IPS-20b (cell line): ENCODE results near the gene TEK.
A peak's percentile ranks its signal among the peaks of the same experiment; 100 is the strongest.

Experiments used
- H3K27ac ChIP-seq: one replicate; pipeline ENCODE4 v1.5.1; 2013; ENCODE audit warnings: low read length
- H3K27me3 ChIP-seq: 2 replicates; pipeline ENCODE4 v1.6.1; 2013; ENCODE audit warnings: mild to moderate bottlenecking, low read length, inconsistent platforms; ENCODE audit not compliant: insufficient read depth
- H3K36me3 ChIP-seq: 2 replicates; pipeline ENCODE4 v1.6.1; 2013; ENCODE audit warnings: low read depth, mild to moderate bottlenecking, inconsistent platforms, low read length, moderate library complexity; ENCODE audit not compliant: insufficient read depth
- H3K4me1 ChIP-seq: 2 replicates; pipeline ENCODE4 v1.6.1; 2013; ENCODE audit warnings: mild to moderate bottlenecking, control low read depth, inconsistent platforms, low read length, moderate library complexity; ENCODE audit not compliant: insufficient read depth
- H3K4me3 ChIP-seq: 2 replicates; pipeline ENCODE4 v1.5.1; 2013; ENCODE audit warnings: mild to moderate bottlenecking, low read length, inconsistent platforms
- H3K9ac ChIP-seq: 2 replicates; pipeline ENCODE4 v1.6.1; 2013; ENCODE audit warnings: low read depth, mild to moderate bottlenecking, inconsistent platforms, low read length, moderate library complexity
- H3K9me3 ChIP-seq: 2 replicates; pipeline ENCODE4 v1.6.1; 2013; ENCODE audit warnings: mild to moderate bottlenecking, low read depth, low read length, inconsistent platforms; ENCODE audit not compliant: insufficient read depth

Gene TEK

DNA sequence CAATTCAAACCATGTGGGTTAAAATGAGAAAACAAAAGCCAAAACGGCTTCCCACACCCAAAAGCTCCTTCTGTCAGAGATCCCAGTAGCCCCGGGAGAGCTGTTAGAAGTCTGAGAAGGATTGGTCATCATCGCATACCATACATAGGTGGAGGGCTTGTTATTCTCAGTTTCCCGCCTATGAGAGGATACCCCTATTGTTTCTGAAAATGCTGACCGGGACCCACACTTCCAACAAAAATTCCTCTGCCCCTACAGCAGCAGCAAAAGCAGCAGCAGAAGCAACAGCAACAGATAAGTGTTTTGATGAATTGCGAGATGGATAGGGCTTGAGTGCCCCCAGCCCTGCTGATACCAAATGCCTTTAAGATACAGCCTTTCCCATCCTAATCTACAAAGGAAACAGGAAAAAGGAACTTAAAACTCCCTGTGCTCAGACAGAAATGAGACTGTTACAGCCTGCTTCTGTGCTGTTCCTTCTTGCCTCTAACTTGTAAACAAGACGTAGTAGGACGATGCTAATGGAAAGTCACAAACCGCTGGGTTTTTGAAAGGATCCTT is at the start of gene TEK:
Gene TEK, plus strand, starts transcription at position 245 of the 561 bp plus-strand sequence. CDS start 366 bp downstream, outside the sequence.
- Histone ChIP-seq H3K9ac (peak within 1 kb of the TSS; percentile 74), H3K9me3 (no peaks in the 10 kb centered on the region), H3K4me1 (peaks cover 17% of the 10 kb centered on the region; the same call in 1 of the 2 replicates), H3K4me3 (peak within 1 kb of the TSS; percentile 72), H3K27me3 (no peaks in the 10 kb centered on the region), H3K36me3 (no peaks in the 10 kb centered on the region), H3K27ac (no peak within 1 kb of the TSS)

DNA sequence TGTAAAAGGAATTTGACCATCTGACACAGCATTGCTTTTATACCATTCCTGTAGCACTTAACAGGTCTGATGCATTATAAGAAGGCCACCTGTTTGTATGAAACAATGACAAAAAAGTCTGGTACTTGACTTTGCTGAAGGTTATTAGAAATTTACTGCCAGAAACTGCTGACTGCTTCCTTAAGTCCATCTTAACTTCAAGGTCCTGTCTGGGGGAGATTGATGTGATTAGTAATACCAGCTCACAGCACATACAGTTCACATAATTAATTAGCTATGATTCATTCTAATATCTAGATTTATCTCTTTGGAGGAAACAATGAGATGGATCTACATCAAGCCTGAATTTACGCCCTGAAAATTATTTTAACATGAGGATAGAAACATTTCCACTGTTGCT is 49.6 kb upstream of the TEK start:
- Histone ChIP-seq H3K4me3 (no peak overlapping the region), H3K9me3 (no peaks in the 10 kb centered on the region)

DNA sequence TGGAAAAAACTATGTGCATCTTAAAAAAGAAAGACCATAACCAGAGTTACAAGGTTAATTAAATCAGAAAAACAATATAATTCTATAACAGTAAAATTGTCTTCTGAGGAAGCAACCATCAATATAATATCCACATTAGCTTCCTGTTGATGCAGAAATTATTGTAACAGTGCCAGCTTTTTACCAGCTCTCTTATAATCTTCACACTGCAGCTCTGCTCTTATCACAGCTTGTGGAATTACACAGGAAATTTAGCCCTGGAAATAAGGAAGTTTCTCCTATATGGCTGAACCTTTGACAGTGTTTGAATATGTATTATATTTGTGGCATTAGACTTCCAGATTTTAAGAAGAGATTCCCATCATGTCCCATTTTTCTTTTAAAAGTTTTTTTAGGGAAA is 49.1 kb upstream of the TEK start:
- H3K4me1 ChIP-seq = no peaks in the 10 kb centered on the region
- no peak overlapping the region for H3K27ac ChIP-seq
- no peaks in the 10 kb centered on the region for H3K9me3 ChIP-seq

More for the DNA sequence above, 49.6 kb upstream of the TEK start:
- Histone ChIP-seq H3K9ac (no peak overlapping the region), H3K27ac (no peak overlapping the region), H3K27me3 (no peaks in the 10 kb centered on the region), H3K4me1 (no peaks in the 10 kb centered on the region), H3K36me3 (no peaks in the 10 kb centered on the region)

DNA sequence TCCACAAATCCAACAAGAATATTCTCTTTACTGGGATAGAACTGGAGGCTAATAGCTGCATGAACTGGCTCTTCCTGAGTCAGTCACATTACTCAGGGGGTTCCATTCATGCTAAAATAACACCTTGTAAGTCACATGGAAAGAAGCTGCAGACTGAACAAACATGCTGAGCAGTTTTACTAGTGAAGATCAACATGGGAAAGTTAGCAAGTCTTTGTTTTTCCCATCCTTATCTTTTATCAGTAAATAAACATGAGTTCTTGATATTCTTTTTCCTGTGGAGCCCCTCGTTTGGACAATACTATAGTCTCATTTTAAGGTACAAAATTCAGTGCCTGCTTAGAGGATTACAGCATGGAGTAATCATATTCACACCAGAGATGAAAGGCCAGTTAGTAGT is 43.7 kb upstream of the TEK start:
- H3K9me3 ChIP-seq = no peaks in the 10 kb centered on the region
- H3K9ac ChIP-seq = no peak overlapping the region
- no peak overlapping the region for H3K4me3 ChIP-seq
- H3K27me3 ChIP-seq = no peaks in the 10 kb centered on the region
- no peaks in the 10 kb centered on the region for H3K4me1 ChIP-seq
- no peaks in the 10 kb centered on the region for H3K36me3 ChIP-seq
- no peak overlapping the region for H3K27ac ChIP-seq

More for the DNA sequence above, 49.1 kb upstream of the TEK start:
- H3K9ac ChIP-seq = no peak overlapping the region
- no peaks in the 10 kb centered on the region for H3K27me3 ChIP-seq
- H3K4me3 ChIP-seq = no peak overlapping the region
- no peaks in the 10 kb centered on the region for H3K36me3 ChIP-seq

DNA sequence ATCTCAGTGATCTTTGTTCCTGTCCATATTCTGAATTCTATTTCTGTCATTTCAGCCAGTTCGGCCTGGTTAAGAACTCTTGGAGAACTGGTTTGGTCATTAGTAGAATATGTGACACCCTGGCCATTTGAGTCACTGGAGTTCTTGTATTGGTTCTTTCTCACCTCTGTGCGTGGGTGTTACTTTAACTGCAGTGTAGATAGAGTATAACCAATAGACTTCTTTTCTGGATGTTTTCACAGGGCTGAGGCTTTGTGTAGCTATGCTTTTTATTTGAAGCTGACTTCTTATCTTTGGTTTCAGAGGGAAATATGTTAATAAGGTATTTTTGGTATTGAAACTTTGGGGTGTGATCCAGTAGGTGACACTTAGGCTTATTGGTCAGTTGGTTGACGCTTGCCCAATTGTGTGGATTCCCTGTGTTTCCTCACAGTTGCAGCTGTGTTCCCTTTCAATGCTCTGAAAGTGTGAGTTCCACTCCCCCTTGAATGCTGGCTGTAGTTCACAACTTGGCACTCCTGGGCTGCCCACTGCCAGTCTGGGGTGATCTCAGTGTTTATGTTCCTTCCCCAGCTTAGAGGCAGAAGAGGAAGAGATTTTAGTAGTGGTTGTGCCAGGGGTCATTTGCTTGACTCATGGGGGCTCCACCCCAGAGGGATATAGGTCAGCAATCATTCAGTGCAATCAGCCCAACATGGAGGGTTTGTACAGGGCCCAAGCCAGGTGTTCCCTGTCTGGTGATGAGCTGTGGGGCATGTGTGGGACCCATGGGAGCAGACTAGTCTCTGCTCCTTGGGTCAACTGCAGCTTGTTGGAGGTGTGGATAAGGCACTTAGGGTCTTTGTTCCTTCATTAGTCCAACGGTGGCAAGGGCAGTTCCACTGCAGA is 34.9 kb upstream of the TEK start:
- H3K9ac ChIP-seq = no peak overlapping the region
- H3K9me3 ChIP-seq = no peaks in the 10 kb centered on the region
- H3K4me1 ChIP-seq = 0 out of 2 replicates have a peak, but pooled peaks cover 3% of the 10 kb centered on the region
- H3K36me3 ChIP-seq = no peaks in the 10 kb centered on the region
- no peak overlapping the region for H3K4me3 ChIP-seq
- H3K27ac ChIP-seq = no peak overlapping the region
- no peaks in the 10 kb centered on the region for H3K27me3 ChIP-seq

DNA sequence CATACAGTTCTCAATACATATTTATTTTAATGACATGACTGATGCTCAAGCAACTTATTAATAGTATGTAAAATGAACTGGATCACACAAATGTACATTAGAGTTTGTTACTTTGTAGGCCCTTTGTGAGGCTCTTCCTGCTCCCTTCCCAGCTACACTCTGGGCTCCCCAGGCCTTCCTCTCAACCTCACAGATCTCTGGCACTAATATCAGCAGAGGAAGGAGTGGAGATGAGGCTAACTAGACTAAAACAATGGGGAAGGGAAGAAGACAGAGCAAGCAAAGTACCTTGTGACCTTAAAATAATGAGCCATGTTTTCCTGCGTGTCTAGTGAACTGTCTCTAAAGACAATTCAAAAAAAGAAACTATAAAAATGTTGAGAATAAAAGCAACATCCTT is 30.3 kb upstream of the TEK start:
- H3K4me3 ChIP-seq = no peak overlapping the region
- no peak overlapping the region for H3K9ac ChIP-seq
- H3K4me1 ChIP-seq = 0 out of 2 replicates have a peak, but pooled peaks cover under 1% of the 10 kb centered on the region
- no peaks in the 10 kb centered on the region for H3K9me3 ChIP-seq
- no peak overlapping the region for H3K27ac ChIP-seq
- H3K27me3 ChIP-seq = no peaks in the 10 kb centered on the region
- no peaks in the 10 kb centered on the region for H3K36me3 ChIP-seq

DNA sequence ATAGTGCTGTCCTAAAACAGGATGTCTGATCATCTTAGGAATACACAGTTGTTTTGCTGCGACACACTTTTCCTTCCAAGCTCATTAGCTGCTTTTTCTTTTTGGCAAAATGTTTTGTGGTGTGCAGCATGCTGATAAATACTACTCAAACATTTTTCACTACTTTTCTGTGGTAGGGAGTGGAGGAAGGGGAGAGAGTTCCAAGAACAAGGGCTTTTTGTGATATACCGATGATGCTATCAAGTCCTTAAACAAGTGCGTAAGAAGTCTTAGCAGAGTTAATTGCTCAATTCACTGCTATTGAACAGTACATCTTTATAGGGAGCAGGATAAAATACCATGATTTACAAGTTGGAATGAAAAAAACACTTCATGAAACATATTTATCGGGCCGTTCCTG is 23.6 kb upstream of the TEK start:
- Histone ChIP-seq H3K27me3 (no peaks in the 10 kb centered on the region), H3K9me3 (no peaks in the 10 kb centered on the region), H3K36me3 (no peaks in the 10 kb centered on the region)

DNA sequence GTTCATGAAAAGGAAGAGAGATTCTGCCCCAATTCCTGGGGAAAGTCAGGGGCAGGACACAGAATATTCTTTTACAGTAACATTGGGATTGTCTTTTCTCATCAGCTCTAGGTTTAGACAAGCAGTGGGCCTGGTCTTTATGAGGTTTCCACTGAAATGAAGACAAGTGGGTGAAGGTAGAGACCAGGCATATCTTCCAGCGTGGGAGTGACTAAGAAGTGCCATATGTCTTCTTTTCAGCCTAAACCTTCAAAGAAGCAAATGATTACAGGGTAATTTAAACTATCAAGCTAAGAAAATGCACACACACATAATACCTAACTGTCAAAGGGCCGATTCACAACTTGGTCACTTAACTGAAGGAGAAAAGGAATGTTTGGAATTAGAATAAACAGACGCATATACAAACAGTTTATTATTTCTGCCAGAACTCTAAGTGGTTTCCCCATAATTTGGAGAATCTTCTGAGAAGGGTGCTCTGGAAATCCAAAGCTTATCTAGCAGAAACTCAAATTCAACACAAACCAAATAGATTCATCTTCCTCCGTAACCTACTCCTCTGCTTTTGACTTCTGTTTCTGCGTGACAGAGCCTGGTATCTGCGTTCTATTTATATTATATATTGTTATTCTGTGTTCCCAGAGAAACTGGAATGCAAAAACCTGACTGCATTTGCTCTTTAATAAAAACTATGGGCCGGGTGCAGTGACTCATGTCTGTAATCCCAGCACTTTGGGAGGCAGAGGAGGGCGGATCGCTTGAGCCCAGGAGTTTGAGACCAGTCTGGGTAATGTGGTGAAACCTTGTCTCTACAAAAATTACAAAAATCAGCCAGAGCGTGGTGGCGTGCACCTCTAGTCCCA is 22.0 kb upstream of the TEK start:
- Histone ChIP-seq H3K4me3 (no peak overlapping the region), H3K9ac (no peak overlapping the region), H3K9me3 (no peaks in the 10 kb centered on the region), H3K4me1 (no peaks in the 10 kb centered on the region), H3K27me3 (no peaks in the 10 kb centered on the region), H3K36me3 (no peaks in the 10 kb centered on the region), H3K27ac (no peak overlapping the region)

More for the DNA sequence above, 23.6 kb upstream of the TEK start:
- no peaks in the 10 kb centered on the region for H3K4me1 ChIP-seq
- no peak overlapping the region for H3K4me3 ChIP-seq
- no peak overlapping the region for H3K27ac ChIP-seq
- H3K9ac ChIP-seq = no peak overlapping the region

DNA sequence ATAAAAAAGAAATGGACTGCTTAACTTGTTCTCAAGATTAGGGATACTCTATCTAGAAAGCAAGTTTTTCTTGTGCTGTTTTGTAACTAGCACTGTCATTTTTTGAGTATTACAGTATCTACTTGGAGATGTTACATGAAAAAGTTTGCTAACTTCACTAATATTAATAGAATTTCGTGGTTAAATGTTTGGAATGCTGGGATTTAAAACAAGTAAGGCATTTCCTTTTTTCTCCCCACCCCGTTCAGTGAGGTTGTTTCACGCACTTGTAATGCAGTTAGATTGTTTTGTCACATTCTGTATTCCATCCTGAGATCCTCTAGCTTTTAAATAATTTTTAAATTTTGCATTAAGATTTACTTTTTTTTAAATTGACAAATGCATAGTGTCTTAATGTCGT is 20.0 kb upstream of the TEK start:
- Histone ChIP-seq H3K36me3 (no peaks in the 10 kb centered on the region), H3K9me3 (no peaks in the 10 kb centered on the region), H3K27me3 (no peaks in the 10 kb centered on the region), H3K4me1 (no peaks in the 10 kb centered on the region), H3K27ac (no peak overlapping the region), H3K4me3 (no peak overlapping the region), H3K9ac (no peak overlapping the region)

DNA sequence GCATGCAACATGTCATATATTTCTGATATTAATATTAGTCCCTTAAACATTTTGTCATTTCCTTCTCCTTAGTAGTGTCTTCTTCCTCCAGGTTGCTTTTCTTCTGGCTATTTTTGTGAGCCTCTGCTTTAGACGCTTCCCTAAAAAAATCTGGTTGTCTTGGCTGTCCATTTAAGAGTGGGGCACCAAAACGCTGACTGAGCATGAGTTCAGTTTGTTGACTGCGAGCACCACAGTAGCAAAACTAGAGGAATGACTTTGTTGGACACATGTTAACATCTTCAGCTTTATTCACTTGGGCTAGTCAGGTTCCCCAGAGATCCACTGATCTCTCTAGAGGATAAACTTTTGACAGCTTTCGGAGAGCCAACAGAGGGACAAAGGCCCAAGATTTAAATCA is 19.3 kb upstream of the TEK start:
- no peak overlapping the region for H3K27ac ChIP-seq

DNA sequence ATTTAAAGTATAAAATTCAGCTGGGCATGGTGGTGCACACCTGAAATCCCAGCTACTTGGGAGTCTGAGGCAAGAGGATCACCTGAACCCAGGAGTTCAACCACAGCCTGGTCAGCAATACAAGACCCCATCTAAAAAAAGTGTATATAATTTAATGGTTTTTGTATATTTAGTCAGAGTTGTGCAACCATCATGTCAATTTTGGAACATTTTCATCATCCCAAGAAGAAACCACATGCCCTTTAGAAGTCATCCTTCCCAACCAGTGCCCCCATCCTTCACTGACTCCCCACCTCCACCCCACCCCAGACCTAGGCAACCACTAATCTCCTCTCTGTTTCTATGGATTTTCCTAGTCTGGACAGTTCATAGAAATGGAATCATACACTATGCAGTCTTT is 18.8 kb upstream of the TEK start:
- no peaks in the 10 kb centered on the region for H3K36me3 ChIP-seq
- H3K27me3 ChIP-seq = no peaks in the 10 kb centered on the region
- no peaks in the 10 kb centered on the region for H3K9me3 ChIP-seq
- no peak overlapping the region for H3K4me3 ChIP-seq
- H3K27ac ChIP-seq = no peak overlapping the region
- no peak overlapping the region for H3K9ac ChIP-seq
- H3K4me1 ChIP-seq = no peaks in the 10 kb centered on the region

More for the DNA sequence above, 19.3 kb upstream of the TEK start:
- H3K27me3 ChIP-seq = no peaks in the 10 kb centered on the region
- no peaks in the 10 kb centered on the region for H3K4me1 ChIP-seq
- H3K9me3 ChIP-seq = no peaks in the 10 kb centered on the region
- no peak overlapping the region for H3K9ac ChIP-seq
- no peaks in the 10 kb centered on the region for H3K36me3 ChIP-seq
- no peak overlapping the region for H3K4me3 ChIP-seq
